ENCODE measurements around the gene NFX1.

DNA sequence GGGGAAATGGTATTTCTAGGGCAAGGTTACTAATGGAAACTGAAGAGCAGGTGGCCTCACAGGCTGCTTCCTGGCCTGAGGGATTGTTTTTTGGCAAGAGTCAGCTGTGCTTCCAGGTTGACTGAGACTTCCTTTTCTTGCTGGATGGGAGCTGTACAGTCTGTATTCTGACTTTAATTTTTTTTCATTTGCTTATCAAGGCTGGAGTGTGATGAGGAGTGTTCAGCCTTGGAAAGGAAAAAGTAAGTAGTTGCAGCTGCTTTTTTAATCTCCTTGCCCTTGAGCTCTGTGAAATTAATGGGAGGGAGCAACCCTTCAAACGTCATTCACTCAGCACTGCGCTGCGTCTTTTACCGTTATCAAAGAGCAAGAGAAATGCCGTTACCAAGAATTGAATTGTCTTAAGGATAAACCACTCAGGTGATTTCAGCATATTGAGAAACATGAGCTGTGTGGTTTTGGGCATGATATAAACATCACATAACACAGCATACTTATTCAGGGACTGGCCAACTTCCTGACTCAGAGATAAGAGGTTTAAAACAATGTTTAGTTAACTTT is 64.4 kb downstream of the NFX1 start:
- TF ChIP-seq CTCF (IDR thresholded peaks at IDR 0.05) (no peak), POLR2A (IDR thresholded peaks at IDR 0.05) (no peak)
